Measurements from ENCODE around the gene LRRC32.
"Not testable (repeated sequence)": the region's sequence is repeated elsewhere in the genome, so short reads cannot be mapped to it uniquely, and the experiment has no call there.

LRRC32 gene

GRCh38 chr11:76623171-76623883 lies 47.2 kb downstream of the LRRC32 start:
- no peak overlapping the region for H3K4me3 ChIP-seq (ENCODE audit: low read depth, low read length)
- TF ChIP-seq CTCF (conservative IDR thresholded peaks at IDR 0.05; ENCODE audit: low read depth, low read length) = no peak
- peak; percentile 57 for DNase-seq (ENCODE audit: low read depth)

- H3K4me3 ChIP-seq (ENCODE audit: low read depth, low read length) = no peak overlapping the region
- TF ChIP-seq CTCF (conservative IDR thresholded peaks at IDR 0.05; ENCODE audit: low read depth, low read length) = no peak
- DNase-seq (ENCODE audit: low read depth) = no peak
Observed at GRCh38 chr11:76622493-76623094, 48.0 kb downstream of the LRRC32 start.

GRCh38 chr11:76621868-76622267 lies 48.7 kb downstream of the LRRC32 start:
- TF ChIP-seq CTCF (conservative IDR thresholded peaks at IDR 0.05; ENCODE audit: low read depth, low read length) = no peak
- no peak for DNase-seq (ENCODE audit: low read depth)
- H3K4me3 ChIP-seq (ENCODE audit: low read depth, low read length) = no peak overlapping the region

- DNase-seq (ENCODE audit: low read depth) = no peak
- H3K4me3 ChIP-seq (ENCODE audit: low read depth, low read length) = no peak overlapping the region
- TF ChIP-seq CTCF (conservative IDR thresholded peaks at IDR 0.05; ENCODE audit: low read depth, low read length) = no peak
Observed at GRCh38 chr11:76621466-76621865, 49.1 kb downstream of the LRRC32 start.

GRCh38 chr11:76620489-76620888 lies 50.1 kb downstream of the LRRC32 start:
- no peak overlapping the region for H3K4me3 ChIP-seq (ENCODE audit: low read depth, low read length)
- DNase-seq (ENCODE audit: low read depth) = peak; percentile 67
- TF ChIP-seq CTCF (conservative IDR thresholded peaks at IDR 0.05; ENCODE audit: low read depth, low read length) = no peak

- H3K4me3 ChIP-seq (ENCODE audit: low read depth, low read length); DNase-seq (ENCODE audit: low read depth): not testable (repeated sequence)
Observed at GRCh38 chr11:76619801-76620200, 50.7 kb downstream of the LRRC32 start.

- peak; percentile 85 for DNase-seq (ENCODE audit: low read depth)
- TF ChIP-seq CTCF (conservative IDR thresholded peaks at IDR 0.05; ENCODE audit: low read depth, low read length) = no peak
- no peak overlapping the region for H3K4me3 ChIP-seq (ENCODE audit: low read depth, low read length)
Observed at GRCh38 chr11:76617553-76618265, 52.8 kb downstream of the LRRC32 start.
